ENCODE results near the gene SLC46A2. TPM values are rescaled to one million over a fixed set of nuclear protein-coding genes. Genes with fewer than 3 reads are reported as not detected.

SLC46A2 gene
- total and polyA plus RNA-seq, 9 of the 15 experiments (the other 6 are each of a cell fraction or from before 2014, with no cell fraction given): not detected

- TF ChIP-seq NCOA6 (IDR thresholded peaks at IDR 0.05) (no peak), CHAMP1 (IDR thresholded peaks at IDR 0.05) (peak; percentile 79), ELF1 (tag; IDR thresholded peaks at IDR 0.05) (peak; percentile 63), ARID2 (IDR thresholded peaks at IDR 0.05) (0 out of 2 replicates have a peak, but pooled peaks have one; percentile 17), MYBL2 (IDR thresholded peaks at IDR 0.05; ENCODE audit: low read depth) (peak; percentile 75), MYBL2 (CRISPR knock-in tag; IDR thresholded peaks at IDR 0.05; ENCODE audit: borderline replicate concordance) (no peak), ETV5 (CRISPR knock-in tag; IDR thresholded peaks at IDR 0.05; ENCODE audit: low read depth) (peak; percentile 67; the same call in 1 of the 2 replicates), SP1 (CRISPR knock-in tag; IDR thresholded peaks at IDR 0.05) (0 out of 2 replicates have a peak, but pooled peaks have one; percentile 23), CXXC5 (CRISPR knock-in tag; IDR thresholded peaks at IDR 0.05) (peak; percentile 30; the same call in 1 of the 2 replicates), RCOR1 (IDR thresholded peaks at IDR 0.05; ENCODE audit: borderline replicate concordance in 1 of 2, low read depth in 2 of 2, low read length in 2 of 2) (0 out of 4 replicates have a peak, but pooled peaks of 1 of the 2 experiments have one; percentile 40), ZC3H8 (IDR thresholded peaks at IDR 0.05) (no peak), BCL6 (CRISPR knock-in tag; IDR thresholded peaks at IDR 0.05) (no peak), SRF (CRISPR knock-in tag; IDR thresholded peaks at IDR 0.05) (no peak), PRDM10 (IDR thresholded peaks at IDR 0.05; ENCODE audit: partially characterized antibody) (no peak), ASH1L (IDR thresholded peaks at IDR 0.05; ENCODE audit: borderline replicate concordance, low read depth, partially characterized antibody) (peak; percentile 15), KLF1 (tag; IDR thresholded peaks at IDR 0.05) (no peak), DDX20 (tag; IDR thresholded peaks at IDR 0.05; ENCODE audit: low read depth) (no peak)
- TF ChIP-seq, protein P1, sequence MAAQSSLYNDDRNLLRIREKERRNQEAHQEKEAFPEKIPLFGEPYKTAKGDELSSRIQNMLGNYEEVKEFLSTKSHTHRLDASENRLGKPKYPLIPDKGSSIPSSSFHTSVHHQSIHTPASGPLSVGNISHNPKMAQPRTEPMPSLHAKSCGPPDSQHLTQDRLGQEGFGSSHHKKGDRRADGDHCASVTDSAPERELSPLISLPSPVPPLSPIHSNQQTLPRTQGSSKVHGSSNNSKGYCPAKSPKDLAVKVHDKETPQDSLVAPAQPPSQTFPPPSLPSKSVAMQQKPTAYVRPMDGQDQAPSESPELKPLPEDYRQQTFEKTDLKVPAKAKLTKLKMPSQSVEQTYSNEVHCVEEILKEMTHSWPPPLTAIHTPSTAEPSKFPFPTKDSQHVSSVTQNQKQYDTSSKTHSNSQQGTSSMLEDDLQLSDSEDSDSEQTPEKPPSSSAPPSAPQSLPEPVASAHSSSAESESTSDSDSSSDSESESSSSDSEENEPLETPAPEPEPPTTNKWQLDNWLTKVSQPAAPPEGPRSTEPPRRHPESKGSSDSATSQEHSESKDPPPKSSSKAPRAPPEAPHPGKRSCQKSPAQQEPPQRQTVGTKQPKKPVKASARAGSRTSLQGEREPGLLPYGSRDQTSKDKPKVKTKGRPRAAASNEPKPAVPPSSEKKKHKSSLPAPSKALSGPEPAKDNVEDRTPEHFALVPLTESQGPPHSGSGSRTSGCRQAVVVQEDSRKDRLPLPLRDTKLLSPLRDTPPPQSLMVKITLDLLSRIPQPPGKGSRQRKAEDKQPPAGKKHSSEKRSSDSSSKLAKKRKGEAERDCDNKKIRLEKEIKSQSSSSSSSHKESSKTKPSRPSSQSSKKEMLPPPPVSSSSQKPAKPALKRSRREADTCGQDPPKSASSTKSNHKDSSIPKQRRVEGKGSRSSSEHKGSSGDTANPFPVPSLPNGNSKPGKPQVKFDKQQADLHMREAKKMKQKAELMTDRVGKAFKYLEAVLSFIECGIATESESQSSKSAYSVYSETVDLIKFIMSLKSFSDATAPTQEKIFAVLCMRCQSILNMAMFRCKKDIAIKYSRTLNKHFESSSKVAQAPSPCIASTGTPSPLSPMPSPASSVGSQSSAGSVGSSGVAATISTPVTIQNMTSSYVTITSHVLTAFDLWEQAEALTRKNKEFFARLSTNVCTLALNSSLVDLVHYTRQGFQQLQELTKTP (IDR thresholded peaks at IDR 0.05; ENCODE audit: low read depth in 1 of 2, partially characterized antibody in 2 of 2): no peak
Measured at GRCh38 chr9:112844771-112845542, 45.7 kb downstream of the SLC46A2 start (continued).
